Adipocyte (in vitro differentiated cells): ENCODE measurements around the gene FKBP7.
A peak's percentile ranks its signal among the peaks of the same experiment; 100 is the strongest.
"Not testable (repeated sequence)": the region's sequence is repeated elsewhere in the genome, so short reads cannot be mapped to it uniquely, and the experiment has no call there.

Experiments used
- DNase-seq: peaks from one replicate; pipeline ENCODE4 v3.0.0-alpha.2; 2015; ENCODE audit warnings: low read depth
- H3K27me3 ChIP-seq: replicated peaks from 2 replicates; pipeline ENCODE4 v1.7.0; 2013; ENCODE audit warnings: mild to moderate bottlenecking, low read length, moderate library complexity; ENCODE audit not compliant: control insufficient read depth, insufficient read depth
- H3K36me3 ChIP-seq: 2 replicates; pipeline ENCODE4 v1.7.0; 2013; ENCODE audit warnings: low read length, mild to moderate bottlenecking, moderate library complexity; ENCODE audit not compliant: control insufficient read depth, insufficient read depth, severe bottlenecking
- H3K4me1 ChIP-seq: 2 replicates; pipeline ENCODE4 v1.7.0; 2013; ENCODE audit warnings: mild to moderate bottlenecking, low read length, moderate library complexity; ENCODE audit not compliant: control insufficient read depth, insufficient read depth
- H3K4me3 ChIP-seq: 2 replicates; pipeline ENCODE4 v1.7.0; 2013; ENCODE audit warnings: mild to moderate bottlenecking, low read length, moderate library complexity
- H3K9ac ChIP-seq: 2 replicates; pipeline ENCODE4 v1.7.0; 2013; ENCODE audit warnings: mild to moderate bottlenecking, low read length, moderate library complexity
- H3K9me3 ChIP-seq: 2 replicates; pipeline ENCODE4 v1.7.0; 2013; ENCODE audit warnings: mild to moderate bottlenecking, low read length, moderate library complexity; ENCODE audit not compliant: control insufficient read depth

FKBP7 gene

DNA sequence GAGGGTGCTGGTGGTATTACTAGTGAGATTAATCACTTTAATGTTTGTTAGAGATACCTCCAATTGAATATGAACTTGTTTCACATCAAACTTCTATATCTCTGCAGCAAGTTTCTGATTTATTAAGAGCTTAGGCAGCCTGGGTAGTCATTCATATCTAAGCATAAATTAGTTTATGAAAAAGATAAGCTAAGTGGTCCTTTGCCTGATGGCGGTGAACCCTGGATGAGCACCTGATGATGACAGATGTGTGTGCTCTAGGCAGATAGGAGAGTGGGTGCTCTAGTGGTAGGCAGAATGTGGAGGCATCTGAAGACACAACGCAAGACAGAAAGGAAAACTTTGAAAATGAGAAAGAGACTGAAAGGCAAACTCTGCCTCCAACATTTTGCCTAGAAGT, 5.0 kb downstream of the FKBP7 start:
- H3K9me3 ChIP-seq: no peaks in the 10 kb centered on the region
- DNase-seq: no peak
- H3K9ac ChIP-seq: no peak overlapping the region
- peaks cover 7% of the 10 kb centered on the region for H3K4me1 ChIP-seq
- no peaks in the 10 kb centered on the region for H3K27me3 ChIP-seq
- no peak overlapping the region for H3K4me3 ChIP-seq
- no peaks in the 10 kb centered on the region for H3K36me3 ChIP-seq

DNA sequence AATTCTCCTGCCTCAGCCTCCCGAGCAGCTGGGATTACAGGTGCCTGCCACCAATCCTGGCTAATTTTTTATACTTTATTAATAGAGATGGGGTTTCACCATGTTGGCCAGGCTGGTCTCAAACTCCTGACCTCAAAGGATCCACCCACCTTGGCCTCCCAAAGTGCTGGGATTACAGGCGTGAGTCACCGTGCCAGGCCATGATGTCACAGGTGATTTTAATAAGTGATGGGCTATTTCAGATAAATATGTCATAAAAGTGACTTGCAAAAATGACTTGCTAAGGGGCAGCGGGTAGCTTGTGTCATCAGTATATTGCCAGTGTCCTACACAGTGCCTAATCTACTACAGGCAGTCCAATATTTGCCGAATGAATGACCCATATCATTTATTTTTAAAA, 7.1 kb downstream of the FKBP7 start:
- DNase-seq, H3K36me3 ChIP-seq, H3K9me3 ChIP-seq, H3K4me1 ChIP-seq, H3K4me3 ChIP-seq, H3K27me3 ChIP-seq, H3K9ac ChIP-seq: not testable (repeated sequence)

DNA sequence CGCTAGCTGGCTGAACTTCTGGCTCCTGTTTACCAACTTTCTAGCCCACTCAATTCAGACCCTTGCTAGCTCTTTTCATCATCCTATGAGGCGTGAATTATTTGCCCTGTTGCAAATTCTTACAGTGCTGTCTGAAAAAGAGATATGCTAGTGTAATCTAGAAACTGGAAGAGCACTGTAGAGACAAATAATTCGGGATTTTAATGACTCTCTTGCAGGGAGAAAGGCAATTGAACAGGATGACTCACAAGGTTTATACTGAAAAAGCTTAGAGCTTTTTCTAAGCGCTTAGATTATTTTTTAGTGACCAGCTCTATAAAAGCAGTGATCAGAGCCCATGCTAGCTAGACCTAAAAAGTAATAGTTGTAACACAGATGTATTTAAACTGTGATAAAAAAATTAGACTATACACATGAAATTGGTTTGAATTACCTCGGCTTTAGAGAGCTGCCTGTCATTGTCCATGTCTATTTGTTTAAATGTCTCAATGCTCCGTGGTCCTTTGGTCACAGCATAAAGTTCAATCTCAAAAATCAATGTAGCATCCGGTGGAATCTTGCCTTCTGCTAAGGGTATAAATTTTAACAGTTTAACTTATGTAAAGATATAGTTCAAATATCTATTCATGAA, 9.1 kb downstream of the FKBP7 start:
- H3K4me3 ChIP-seq: no peak overlapping the region
- H3K4me1 ChIP-seq: peaks cover 3% of the 10 kb centered on the region
- no peaks in the 10 kb centered on the region for H3K27me3 ChIP-seq
- no peak overlapping the region for H3K9ac ChIP-seq
- no peak for DNase-seq
- no peaks in the 10 kb centered on the region for H3K9me3 ChIP-seq
- H3K36me3 ChIP-seq: peaks cover 6% of the 10 kb centered on the region

DNA sequence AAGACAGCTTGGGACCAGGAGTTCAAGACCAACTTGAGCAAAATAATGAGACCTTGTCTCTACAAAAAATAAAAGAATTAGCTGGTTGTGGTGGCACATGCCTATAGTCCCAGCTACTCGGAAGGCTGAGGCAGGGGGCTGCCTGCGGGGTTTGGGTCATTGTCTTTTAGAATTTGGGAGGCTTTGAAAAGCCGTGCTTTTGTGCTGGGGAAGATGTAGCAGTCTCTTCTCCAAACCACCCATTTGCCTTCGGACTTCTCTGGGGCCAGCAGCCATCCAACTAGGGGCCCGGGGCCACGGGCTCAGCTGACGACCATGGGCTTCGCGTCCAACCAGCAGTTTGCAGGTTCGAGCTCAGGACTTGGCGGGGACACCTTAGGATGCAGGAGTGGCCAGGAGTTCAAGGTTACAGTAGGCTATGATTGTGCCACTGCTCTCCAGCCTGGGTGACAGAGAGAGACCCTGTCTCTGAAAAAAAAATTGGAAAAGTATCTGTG, 21.0 kb downstream of the FKBP7 start:
- Histone ChIP-seq H3K9me3 (no peaks in the 10 kb centered on the region), H3K4me1 (no peaks in the 10 kb centered on the region), H3K9ac (no peak overlapping the region), H3K4me3 (no peak overlapping the region), H3K27me3 (no peaks in the 10 kb centered on the region), H3K36me3 (no peaks in the 10 kb centered on the region)
- no peak for DNase-seq

DNA sequence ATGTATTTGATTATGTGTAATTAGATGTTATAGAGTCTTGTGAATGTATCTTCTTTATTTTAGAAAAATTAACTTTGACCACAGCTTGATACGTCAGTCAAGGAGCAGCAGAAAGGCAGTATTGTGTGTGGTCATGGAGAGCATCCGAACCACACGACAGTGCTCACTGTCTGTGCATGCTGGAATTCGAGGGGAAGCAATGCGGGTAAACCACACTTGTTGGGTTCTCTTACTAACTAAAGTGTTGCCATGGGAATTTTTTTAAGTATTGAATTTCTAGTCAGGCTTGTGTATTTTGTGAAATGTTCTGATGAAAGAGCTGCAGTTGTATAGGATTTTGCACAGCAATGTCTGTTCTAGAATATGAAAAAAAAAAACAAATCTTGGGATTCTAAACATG, 22.5 kb downstream of the FKBP7 start:
- no peaks in the 10 kb centered on the region for H3K36me3 ChIP-seq
- DNase-seq: no peak

DNA sequence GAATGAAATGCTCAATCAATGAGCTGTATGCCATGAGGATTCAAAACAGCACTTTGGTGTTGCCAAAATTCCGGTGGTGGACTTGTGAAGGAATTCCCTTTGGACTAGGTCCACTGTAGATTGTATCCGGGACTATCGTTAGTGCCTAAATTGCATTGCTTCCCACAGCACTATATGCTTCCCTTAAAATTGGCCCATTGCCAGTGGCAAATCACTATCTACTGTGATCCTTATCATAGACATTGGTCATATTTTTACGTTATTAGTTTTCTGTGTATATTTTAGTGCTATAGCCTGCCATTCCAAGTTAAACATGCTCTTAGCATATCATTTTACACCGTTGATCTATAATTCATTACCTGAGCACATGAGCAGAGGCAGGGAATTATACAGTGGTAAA, 25.5 kb downstream of the FKBP7 start:
- H3K9me3 ChIP-seq: no peaks in the 10 kb centered on the region
- H3K4me1 ChIP-seq: peaks cover 18% of the 10 kb centered on the region
- H3K27me3 ChIP-seq: no peaks in the 10 kb centered on the region
- H3K9ac ChIP-seq: no peak overlapping the region
- H3K4me3 ChIP-seq: no peak overlapping the region
- no peak for DNase-seq
- H3K36me3 ChIP-seq: peaks cover 8% of the 10 kb centered on the region

More for the DNA sequence above, 22.5 kb downstream of the FKBP7 start:
- Histone ChIP-seq H3K4me1 (peaks cover 5% of the 10 kb centered on the region), H3K9ac (no peak overlapping the region), H3K4me3 (no peak overlapping the region), H3K9me3 (no peaks in the 10 kb centered on the region), H3K27me3 (no peaks in the 10 kb centered on the region)

DNA sequence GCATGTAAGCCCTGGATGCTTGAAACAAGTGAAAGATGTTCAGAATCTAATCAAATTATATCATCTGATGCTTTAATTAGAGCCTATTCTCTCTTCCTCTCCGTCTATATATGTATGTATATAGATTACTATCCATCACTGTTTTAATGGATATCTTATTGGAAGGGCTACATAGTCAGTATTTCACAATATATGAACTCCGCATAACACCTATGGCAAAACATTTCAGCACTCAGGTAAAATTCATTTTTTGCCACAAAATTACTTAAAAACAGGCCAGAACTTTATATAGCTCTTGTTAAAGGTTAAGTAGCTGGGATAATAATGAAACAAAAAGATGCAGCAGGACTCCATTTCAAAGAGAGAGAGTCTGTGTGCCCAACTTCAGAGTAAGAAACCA, 26.1 kb downstream of the FKBP7 start:
- H3K4me3 ChIP-seq: no peak overlapping the region
- H3K27me3 ChIP-seq: no peaks in the 10 kb centered on the region
- H3K36me3 ChIP-seq: peaks cover 12% of the 10 kb centered on the region

DNA sequence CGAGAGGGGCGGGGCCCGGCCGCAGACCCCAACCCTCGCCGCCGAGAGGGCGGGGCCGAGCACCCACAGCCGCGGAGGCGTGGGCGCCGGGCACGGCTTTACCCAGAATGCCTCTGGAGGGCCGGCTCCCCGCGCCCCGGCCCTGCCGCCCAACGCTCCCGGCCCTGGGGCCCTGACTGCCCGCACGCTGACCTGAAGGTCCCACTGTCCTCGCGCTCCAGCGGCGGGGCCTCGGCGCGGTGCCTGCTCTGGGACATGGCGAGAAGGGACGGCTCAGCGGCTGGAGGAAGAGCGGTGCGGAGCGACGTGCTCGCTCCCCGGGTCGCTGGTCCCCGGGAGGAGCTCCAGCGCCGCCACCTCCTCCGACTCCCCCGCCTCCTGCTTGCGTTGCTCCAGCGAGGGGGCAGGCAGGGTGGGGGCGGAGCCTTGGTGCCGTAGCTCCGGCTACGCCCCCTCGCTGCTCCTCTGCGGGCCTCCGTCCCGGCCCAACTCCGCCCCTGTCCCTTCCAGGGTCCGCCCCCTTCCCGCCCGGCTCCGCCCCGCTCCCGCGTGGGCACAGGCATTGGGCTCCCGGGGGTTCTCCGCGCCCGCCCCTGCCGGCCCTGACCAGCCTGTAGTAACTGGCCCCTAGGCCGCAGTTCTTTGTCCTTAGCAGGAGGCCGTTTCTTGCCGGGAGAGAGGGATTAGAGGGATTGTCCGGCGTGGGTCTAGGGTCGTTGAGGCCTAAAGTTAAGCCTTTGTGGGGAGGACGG, 27.4 kb downstream of the FKBP7 start, which contains the start of the genes PJVK and PRKRA:
Gene PJVK (plus strand): TSS at position 605 of the 752 bp plus-strand sequence. CDS start 2,032 bp downstream, outside the sequence.
Gene PRKRA (minus strand): TSS at position 402 of the 752 bp plus-strand sequence. CDS start 145 bp downstream, at position 257.
- no peaks in the 10 kb centered on the region for H3K9me3 ChIP-seq
- H3K9ac ChIP-seq: peak within 1 kb of the TSS; percentile 97
- H3K27me3 ChIP-seq: no peaks in the 10 kb centered on the region
- peak; percentile 99 for DNase-seq
- H3K4me3 ChIP-seq: peak within 1 kb of the TSS; percentile 90
- H3K4me1 ChIP-seq: peaks cover 18% of the 10 kb centered on the region
- peaks cover 23% of the 10 kb centered on the region for H3K36me3 ChIP-seq

More for the DNA sequence above, 26.1 kb downstream of the FKBP7 start:
- Histone ChIP-seq H3K9ac (no peak overlapping the region), H3K4me1 (peaks cover 18% of the 10 kb centered on the region), H3K9me3 (no peaks in the 10 kb centered on the region)
- no peak for DNase-seq

DNA sequence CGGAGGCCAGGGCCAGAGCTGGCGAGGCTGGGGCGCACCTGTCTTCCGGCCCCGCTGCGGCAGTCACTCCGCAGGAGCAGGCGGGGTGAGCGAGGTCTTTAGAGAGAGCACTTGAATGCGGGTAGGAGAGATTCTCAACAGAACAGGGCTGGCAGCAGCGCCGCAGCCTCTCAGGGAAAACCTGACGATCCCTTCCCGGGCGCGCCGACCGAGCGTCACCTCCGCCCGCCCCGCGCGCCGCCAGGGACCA, 28.0 kb downstream of the FKBP7 start:
- no peak for DNase-seq
- Histone ChIP-seq H3K36me3 (peaks cover 27% of the 10 kb centered on the region), H3K9ac (peak overlapping the region; percentile 97)

DNA sequence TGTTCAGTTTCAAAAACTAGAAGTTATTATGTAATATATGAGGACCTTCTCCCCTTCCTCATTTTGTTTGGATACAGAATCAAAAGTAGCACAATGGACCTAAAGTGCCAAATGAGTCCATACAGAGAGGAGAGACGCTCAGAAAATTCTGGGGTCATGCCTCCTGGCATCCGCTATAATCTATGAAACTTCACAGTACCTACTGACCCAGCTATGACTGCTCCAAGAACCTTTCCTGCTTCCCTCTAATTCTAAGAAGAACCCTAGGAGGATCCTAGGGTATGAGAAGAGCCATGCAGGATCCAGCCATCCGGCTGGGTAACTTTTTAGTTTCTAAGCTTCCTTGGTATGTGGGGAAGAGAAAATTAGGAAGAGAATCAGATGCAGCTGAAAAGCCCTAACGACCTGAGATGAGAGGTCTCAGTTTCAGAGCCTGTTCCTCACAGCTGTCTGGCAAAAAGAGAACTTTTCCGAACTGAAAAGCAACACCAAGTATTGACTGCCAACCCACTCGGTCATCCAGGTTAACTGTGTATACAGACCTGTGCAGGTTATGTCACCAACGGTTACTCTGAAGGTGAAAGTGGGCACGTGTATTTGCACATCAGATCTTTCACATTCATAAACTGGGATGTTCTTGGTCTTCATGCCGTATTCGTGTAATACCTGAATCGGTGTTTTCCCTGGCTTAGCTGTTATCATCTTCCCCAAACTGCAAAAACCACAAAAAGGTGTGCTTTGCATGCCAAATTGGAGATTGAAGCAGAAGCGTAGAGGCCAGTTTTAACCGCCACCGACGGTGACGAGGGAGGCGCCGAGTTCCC, 28.5 kb downstream of the FKBP7 start:
- Histone ChIP-seq H3K9ac (peak overlapping the region; percentile 97), H3K4me1 (peaks cover 18% of the 10 kb centered on the region), H3K36me3 (peaks cover 33% of the 10 kb centered on the region), H3K27me3 (no peaks in the 10 kb centered on the region), H3K9me3 (no peaks in the 10 kb centered on the region), H3K4me3 (peak overlapping the region; percentile 90)
- peak; percentile 30 for DNase-seq

More for the DNA sequence above, 28.0 kb downstream of the FKBP7 start:
- Histone ChIP-seq H3K27me3 (no peaks in the 10 kb centered on the region), H3K4me3 (peak overlapping the region; percentile 90), H3K4me1 (peaks cover 18% of the 10 kb centered on the region), H3K9me3 (no peaks in the 10 kb centered on the region)
